Hindlimb muscle (tissue), 1 donor: ENCODE data around the gene TEAD1. TPM values are rescaled to one million over a fixed set of nuclear protein-coding genes. Genes with fewer than 3 reads are reported as not detected.

Source experiments
- DNase-seq: peaks from one replicate; pipeline ENCODE4 v3.0.0-alpha.2; 2013
- polyA plus RNA-seq: library from polyadenylated mRNA; unstranded; fragments of 120-200 nt; gene quantifications from one replicate; pipeline ENCODE4 v1.2.1, GENCODE V29; 2013; ENCODE audit not compliant: insufficient read length

Gene TEAD1
- polyA plus RNA-seq, 1 donor = 95.3 TPM

DNA sequence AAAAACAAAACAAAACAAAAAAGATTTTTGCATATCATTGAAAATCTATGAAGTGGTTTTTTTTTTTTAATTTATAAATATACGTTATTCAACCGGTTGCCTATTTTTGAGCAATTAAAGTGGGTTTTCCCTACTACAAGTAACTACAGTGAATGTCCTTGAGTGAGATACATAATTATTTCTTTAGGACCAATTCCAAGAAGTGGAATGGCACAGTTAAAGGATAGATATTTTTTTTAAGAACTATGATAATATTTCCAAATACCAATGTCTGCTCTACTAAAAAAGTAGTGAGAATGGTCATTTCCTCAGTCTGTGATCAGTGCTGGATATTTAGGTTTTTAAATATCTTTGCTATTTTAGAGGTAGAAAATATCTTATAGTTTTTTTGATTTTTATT lies 118.8 kb downstream of the TEAD1 start:
- no peak for DNase-seq

- DNase-seq = no peak
Observed at GRCh38 chr11:12793506-12793905, 119.3 kb downstream of the TEAD1 start.

GRCh38 chr11:12794576-12795230 lies 120.5 kb downstream of the TEAD1 start:
- no peak for DNase-seq

DNA sequence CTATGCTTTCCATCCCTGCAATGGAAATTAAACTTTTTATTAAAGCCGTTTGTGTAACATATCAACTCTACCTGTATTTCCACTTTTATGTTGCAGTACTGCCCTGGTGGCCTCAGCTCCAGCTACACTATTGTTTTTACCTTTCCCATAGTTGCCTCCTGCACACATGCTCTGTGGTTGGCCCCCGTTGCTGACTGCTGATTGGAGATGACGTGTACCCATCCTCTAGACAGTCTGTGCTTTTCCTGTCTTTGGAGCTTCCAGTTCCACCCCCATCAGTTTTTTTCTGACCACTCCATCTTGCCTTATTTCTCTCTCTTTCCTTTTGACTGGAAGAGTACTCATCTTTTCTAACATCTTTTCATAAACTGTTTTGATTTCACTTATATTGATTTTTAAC lies 123.8 kb downstream of the TEAD1 start:
- no peak for DNase-seq

GRCh38 chr11:12798609-12799011 lies 124.4 kb downstream of the TEAD1 start:
- DNase-seq = no peak

GRCh38 chr11:12799334-12799835 lies 125.2 kb downstream of the TEAD1 start:
- DNase-seq = no peak

DNA sequence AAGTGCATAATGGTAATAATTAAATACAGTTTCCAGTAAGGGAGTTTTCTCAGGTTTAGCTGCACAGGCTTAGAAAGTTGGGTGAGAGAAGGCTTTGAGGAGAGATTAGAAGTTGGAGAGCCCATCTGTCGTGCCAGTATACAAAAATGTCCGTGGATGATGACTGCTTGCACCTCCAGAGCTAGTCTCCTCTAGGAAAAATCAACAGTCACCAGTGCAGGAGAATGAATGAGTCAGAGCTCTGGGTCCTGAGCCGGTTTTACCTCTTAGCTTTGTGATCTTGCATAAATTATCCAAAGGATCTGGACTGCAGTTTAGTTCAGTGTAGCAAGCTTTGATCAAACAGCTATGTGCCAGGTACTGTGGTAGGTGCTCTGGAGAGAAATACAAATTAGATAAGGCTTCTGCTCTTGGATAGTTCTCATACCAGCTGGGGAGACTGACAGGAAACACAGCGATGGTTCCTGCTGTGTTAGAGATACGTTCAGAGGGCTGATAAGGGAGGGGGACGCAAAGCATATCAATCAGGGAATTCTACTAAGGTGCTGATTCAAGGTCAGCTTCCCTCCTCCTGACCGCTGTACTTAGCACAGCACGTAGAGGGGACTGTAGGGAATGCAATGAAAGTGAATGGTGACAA lies 125.9 kb downstream of the TEAD1 start:
- DNase-seq = no peak

DNA sequence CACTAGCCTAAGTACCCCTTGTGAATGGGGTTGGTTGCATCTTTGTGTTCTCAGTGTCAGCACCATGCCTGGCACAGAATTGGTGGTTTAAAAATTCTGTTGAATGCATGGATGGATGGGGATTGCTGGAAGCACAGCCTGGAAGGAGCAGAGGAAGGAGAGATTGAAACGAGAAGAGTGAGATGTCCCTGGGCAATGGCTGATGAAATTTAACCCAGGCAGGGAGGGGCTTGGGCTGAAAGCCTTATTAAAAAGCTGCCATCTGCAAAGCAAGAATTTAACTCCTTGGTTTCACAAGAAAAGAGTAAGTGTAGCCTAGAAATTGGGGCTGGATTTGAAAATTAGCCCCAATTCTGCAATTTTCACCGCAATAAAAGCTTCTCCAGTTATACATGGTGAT lies 126.7 kb downstream of the TEAD1 start:
- DNase-seq = no peak

DNA sequence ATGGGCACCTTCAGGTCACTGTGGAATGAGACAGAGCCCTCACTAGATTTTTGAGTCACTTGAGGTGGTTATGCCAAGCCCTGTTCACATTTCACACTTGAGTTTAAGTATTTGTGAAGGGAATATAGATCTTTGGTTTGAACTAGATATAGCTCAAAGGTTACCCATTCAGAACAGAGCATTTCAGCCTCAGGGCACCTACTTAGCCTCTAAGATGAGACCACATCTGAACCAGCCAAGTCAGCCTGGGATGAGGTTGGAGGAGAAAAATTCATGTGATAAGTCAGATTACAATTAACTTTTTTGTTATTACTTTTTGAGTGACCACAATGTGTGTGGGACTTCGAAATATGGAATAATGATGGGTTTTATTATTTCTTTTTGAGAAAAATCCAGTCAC lies 127.8 kb downstream of the TEAD1 start:
- no peak for DNase-seq

DNA sequence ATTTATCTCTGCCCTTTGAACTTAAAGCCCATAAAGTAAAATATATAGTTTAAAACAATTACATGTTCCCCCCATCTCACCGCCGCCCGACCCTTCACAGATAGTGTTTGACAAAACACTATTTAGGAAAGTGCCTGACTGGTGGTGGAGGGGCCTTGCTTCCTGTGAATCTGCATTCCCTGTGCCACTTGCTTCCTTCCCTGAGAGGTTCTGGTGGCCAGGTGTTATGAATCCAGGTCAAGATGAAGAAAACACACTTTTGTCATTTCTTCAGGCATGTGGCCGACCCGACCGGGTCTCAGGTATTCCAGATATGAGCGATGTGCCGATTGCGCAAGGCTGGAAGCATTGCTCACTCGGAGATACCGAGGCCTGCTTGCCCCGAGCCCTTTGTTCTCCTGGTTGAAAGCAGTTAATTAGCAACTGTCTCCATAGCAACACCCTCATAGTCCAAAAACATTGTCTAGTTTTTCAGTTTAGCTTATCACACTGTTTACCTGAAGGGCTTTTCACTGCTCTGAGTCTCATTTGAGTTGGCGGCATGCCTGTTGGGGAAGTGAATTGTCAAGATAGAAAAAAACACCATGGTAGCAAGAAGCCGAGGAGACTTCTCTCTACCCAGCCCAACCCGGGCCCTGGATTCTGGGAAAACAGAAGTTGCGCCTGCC lies 128.3 kb downstream of the TEAD1 start:
- DNase-seq = no peak

DNA sequence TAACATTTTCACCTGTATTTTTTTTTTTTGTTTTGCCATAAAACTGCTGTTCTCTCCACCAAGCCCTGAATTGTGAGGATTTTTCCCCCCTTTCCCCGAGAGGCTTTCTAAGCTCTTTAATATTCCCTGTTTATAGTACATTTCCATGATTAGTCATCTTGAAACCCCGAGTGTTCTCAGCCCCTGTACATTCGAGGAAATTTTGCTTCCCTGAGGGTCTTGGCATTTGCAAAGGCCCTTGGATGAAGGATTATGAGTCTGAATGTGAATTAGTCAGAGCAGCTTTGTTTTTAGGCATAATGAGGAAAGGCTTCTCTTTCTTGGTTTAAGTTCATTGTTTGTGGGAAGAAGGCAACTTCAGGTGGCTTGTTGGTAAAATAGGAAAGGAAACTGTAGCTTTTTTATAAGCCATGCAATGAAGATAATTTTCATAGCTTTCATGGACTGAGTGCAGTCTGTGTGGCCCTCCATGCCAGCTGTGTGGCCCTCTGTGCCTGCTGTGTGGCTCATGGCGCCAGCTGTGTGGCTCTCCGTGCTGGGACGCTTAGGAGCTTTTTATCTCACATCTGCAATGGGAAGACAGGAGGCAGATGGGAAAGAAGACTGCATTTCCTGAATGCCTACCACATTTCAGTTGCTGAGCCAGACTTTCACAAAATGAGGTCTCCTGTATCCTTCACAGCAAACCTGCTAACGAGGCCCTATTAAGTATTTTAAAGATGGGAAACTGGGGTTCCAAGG lies 129.0 kb downstream of the TEAD1 start:
- no peak for DNase-seq

DNA sequence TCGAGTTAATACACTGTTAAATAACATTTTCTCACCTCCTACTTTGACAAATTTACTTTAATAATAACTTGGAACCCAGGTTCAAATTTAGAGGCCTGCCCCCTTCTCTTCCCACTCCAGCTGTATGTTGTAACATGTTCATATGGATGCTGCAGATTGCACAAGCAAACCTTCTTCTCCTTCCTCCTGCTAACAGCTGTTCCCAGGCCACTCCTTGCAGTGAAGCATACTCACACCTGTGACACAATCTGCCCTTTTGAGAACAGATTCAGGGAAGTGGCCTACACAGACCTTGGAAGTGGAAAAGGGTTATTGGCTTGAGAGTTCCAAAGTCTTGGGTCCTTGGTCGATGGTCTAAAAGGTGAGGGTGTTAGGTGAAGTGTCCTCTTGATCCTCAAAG lies 131.9 kb downstream of the TEAD1 start:
- no peak for DNase-seq

GRCh38 chr11:12807621-12808020 lies 133.4 kb downstream of the TEAD1 start:
- no peak for DNase-seq

- DNase-seq = no peak
Observed at GRCh38 chr11:12808519-12808918, 134.3 kb downstream of the TEAD1 start.

DNA sequence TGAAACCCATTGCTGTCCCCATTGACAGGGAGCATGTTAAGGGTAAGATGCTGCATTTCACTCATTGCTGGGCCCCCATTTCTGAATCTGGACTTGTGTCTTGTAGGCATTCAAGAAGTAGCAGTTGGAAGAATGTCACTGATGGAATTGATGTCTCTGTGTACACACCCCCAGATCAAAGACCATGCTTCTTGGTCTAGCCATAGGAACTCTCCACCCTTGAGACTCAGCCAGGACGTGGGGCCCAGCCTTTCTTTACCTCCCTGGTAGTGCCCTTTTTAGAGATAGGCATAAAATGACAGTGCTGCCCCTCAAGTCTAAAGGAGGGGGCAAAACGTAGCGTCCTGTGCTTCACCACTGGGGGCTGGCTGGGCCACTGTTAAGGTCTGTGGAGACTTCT lies 135.1 kb downstream of the TEAD1 start:
- DNase-seq = no peak

GRCh38 chr11:12809864-12810567 lies 135.8 kb downstream of the TEAD1 start:
- peak; percentile 49 for DNase-seq

- no peak for DNase-seq
Observed at GRCh38 chr11:12810568-12810894, 136.3 kb downstream of the TEAD1 start.

DNA sequence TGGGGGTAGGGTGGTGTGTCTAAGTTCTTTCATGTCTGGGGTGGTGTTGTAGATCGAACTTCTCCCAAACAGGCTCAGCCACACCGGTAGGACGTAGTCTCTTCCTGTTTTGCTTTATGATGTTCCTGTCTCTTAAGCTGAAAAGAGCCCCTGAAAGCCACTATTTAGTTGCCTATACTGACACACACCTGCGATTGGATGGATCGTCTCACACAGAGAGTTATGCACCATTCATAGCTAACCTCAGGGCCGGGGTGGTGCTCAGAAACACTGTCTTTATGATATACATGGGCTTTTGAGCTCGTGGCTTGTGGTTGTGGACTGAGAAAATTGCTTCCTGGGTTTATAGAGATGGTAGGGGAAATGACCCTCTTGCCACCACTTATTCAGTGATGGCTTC lies 137.6 kb downstream of the TEAD1 start:
- no peak for DNase-seq

DNA sequence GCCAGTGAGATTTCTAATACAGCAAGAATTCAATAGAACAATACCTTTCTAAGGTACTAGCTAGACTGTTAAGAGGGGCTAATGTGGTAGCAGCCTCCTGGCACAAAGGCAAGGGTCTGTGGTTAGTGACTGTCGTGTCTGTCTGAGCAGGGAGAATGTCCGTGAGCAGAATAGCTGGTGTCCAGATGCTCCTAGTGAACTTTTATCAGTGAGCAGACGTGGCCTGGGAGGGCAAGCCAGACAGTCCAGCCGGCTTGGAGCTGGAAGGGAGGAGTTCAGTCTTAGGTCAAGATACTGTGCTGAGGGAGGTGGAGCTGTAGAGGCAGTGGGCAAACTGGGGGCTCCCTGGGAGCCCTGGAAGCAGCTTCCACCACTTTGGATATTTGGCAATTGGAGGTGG lies 138.6 kb downstream of the TEAD1 start:
- DNase-seq = no peak

DNA sequence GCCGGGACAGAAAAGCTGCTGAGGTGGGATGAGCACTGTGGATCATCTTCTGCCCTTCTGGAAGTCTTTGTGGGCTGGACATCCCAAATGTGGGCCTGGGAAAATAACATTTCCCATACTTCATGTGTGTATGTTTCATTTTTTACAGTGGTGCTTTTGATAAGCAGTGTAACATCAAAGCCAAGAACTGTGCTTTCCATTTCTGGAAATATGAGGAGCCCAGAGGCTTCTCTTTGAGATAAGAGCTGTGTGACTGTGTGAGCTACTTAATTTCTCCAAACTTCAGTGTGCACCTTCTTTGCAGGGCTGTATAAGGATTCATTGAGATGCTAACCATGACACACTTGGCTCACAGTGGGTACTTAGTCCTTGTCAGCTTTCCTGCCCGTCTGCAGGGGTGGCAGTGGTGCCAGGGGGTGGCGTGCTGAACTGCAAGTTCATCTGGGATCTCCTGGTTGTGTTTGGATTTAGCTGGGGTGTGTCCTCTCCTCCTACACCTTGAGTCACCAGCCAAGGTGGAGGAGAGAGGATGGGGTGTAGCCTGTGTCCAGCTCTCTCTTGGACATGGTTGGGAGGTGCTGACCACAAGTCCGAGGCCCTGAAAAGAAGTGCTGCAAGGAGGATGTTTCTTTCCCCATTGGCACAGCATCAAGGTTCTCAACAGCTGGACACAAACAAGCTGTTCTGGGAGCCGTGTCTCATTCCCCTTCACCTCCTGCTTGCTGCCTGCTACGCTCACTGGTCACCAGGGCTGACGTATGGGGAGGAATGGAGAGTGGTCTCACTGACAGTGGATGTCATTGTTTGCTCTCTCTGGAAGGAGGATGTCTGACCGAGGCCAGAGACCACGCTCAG lies 139.4 kb downstream of the TEAD1 start:
- DNase-seq = no peak

GRCh38 chr11:12815129-12815480 lies 140.9 kb downstream of the TEAD1 start:
- DNase-seq = no peak
